ENCODE data around the gene SEC31A. TPM values are rescaled to one million over a fixed set of nuclear protein-coding genes. Genes with fewer than 3 reads are reported as not detected.
A peak's percentile ranks its signal among the peaks of the same experiment; 100 is the strongest.
"Not testable (repeated sequence)": the region's sequence is repeated elsewhere in the genome, so short reads cannot be mapped to it uniquely, and the experiment has no call there.

The SEC31A gene
- total and polyA plus RNA-seq, 12 donors: 137 to 355 (median 205) TPM

DNA sequence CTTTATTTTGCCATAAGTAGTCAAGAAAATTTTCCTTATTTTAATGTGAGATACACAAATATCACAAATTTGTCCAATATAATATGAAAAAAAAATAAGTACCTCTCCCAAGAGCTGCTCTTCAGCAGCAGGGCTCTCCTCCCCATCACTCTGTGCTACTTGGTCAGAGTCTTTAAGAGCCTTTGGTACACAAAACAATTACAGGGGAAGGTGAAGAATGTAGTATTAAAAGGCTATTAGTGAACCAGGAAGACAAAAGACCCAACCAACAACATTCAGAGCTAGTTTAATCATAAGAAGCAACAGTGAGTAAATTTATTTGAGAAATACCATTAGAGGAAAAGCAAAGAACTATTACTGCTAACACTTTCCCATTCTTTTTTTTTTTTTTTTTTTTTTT is 29.4 kb downstream of the SEC31A start:
- Histone ChIP-seq H3K36me3 (replicated peaks in 1 of 2) (peaks cover 0 to 57% of the 10 kb centered on the region in 2 donors), H3K4me1 (replicated peaks in 1 of 2) (peaks cover 0 to 15% of the 10 kb centered on the region in 2 donors), H3K9me3 (replicated peaks in 1 of 3) (no peaks in the 10 kb centered on the region), H3K27ac (no peak overlapping the region), H3K27me3 (no peaks in the 10 kb centered on the region), H3K4me3 (no peak overlapping the region)
- TF ChIP-seq, protein P1, sequence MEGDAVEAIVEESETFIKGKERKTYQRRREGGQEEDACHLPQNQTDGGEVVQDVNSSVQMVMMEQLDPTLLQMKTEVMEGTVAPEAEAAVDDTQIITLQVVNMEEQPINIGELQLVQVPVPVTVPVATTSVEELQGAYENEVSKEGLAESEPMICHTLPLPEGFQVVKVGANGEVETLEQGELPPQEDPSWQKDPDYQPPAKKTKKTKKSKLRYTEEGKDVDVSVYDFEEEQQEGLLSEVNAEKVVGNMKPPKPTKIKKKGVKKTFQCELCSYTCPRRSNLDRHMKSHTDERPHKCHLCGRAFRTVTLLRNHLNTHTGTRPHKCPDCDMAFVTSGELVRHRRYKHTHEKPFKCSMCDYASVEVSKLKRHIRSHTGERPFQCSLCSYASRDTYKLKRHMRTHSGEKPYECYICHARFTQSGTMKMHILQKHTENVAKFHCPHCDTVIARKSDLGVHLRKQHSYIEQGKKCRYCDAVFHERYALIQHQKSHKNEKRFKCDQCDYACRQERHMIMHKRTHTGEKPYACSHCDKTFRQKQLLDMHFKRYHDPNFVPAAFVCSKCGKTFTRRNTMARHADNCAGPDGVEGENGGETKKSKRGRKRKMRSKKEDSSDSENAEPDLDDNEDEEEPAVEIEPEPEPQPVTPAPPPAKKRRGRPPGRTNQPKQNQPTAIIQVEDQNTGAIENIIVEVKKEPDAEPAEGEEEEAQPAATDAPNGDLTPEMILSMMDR (IDR thresholded peaks at IDR 0.05): no peak
- no peak for TF ChIP-seq POLR2A (IDR thresholded peaks at IDR 0.05)
- no peak for DNase-seq
- intact Hi-C loops (cut with DNase I): no loop called here

DNA sequence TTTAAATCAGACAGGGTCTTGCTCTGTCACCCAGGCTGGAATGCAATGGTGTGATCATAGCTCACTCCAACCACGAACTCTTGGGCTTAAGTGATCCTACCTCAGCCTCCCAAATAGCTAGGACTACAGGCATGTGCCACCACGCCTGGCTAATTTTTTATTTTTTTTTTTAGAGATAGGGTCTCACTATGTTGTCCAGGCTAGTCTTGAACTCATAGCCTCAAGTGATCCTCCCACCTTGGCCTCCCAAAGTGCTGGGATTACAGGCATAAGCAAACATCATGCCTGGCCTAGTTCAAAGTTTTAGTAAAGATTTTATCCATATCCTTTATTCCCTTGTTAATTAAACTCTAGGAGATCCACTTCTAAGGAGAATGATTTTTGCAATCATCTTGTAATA is 30.5 kb downstream of the SEC31A start:
- H3K27me3 ChIP-seq; H3K4me3 ChIP-seq; intact Hi-C loops (cut with DNase I); H3K4me1 ChIP-seq (replicated peaks in 1 of 2); H3K27ac ChIP-seq; H3K9me3 ChIP-seq (replicated peaks in 1 of 3); DNase-seq: not testable (repeated sequence)
- peaks cover 0 to 54% of the 10 kb centered on the region in 2 donors for H3K36me3 ChIP-seq (replicated peaks in 1 of 2)
- 95 to 98% (median 97%) methylated on average over 2 of the region's 2 CpGs for WGBS, 4 donors

DNA sequence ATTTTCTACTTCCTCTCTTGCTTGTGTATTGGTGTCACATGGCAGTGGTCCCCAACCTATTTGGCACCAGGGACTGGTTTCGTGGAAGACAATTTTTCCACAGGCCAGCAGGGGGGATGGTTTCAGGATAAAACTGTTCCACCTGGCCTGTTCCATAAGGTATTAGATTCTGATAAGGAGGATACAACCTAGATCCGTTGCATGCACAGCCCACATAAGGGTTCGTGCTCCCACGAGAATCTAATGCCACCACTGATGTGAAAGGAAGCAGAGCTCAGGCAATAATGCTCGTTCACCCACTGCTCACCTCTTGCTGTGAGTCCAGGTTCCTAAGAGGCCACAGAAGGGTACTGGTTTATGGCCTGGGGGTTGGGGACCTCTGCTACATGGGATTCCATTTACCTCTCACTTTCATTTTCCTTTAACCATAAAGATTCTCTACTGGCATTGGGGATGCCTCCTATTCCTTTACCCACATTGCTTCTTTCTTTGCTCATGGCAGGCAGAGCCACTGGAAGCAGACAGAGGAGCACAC is 38.1 kb downstream of the SEC31A start:
- intact Hi-C loops (cut with DNase I): no loop called here
- H3K36me3 ChIP-seq (replicated peaks in 1 of 2): peaks cover 0 to 92% of the 10 kb centered on the region in 2 donors

DNA sequence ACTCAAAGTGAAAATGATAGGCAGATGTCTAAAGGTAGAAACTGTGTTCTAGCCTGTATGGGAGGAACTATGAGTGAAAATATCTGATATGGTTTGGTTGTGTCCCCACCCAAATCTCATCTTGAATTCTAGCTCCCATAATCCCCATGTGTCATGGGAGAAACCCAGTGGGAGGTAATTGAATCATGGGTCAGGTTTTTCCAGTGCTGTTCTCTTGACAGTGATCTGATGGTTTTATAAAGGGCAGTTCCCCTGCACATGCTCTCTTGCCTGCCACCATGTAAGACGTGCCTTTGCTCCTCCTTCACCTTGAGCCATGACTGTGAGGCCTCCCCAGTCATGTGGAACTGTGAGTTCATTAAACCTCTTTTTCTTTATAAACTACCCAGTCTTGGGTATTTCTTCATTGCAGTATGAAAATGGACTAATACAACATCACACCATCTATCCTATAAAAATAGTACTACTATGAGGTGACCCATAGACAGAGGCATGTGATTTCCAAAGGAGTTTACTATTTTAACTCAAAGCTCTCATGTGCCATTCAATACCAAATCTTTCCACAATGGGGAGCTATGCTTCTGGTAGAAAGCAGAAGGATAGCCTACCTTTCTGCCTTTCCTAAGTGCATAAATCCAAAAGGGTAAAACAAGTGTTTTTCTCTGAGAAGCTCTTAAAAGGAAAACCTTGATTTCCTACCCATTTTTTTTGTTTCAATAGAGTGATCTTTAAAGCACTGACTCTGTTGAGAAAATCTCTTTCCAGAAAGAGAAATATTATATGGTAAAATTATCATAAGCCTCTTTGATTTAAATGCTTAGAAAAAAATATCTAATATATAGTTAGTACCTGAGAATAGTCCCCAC is 38.8 kb downstream of the SEC31A start:
- Histone ChIP-seq H3K4me1 (replicated peaks in 1 of 2) (no peaks in the 10 kb centered on the region), H3K27me3 (no peaks in the 10 kb centered on the region), H3K4me3 (no peak overlapping the region), H3K9me3 (replicated peaks in 1 of 3) (no peaks in the 10 kb centered on the region), H3K36me3 (replicated peaks in 1 of 2) (peaks cover 0 to 92% of the 10 kb centered on the region in 2 donors), H3K27ac (no peak overlapping the region)
- intact Hi-C loops (cut with DNase I): no loop called here
- 44 to 82% (median 80%) methylated on average over 1 of the region's 1 CpG for WGBS, 4 donors
- DNase-seq: no peak
- no peak for TF ChIP-seq POLR2A (IDR thresholded peaks at IDR 0.05)
- TF ChIP-seq, protein P1 (IDR thresholded peaks at IDR 0.05): peak in 5 of 6 experiments; percentile 23 to 50 (median 38)

More for the DNA sequence above, 38.1 kb downstream of the SEC31A start:
- H3K4me3 ChIP-seq: no peak overlapping the region
- H3K4me1 ChIP-seq (replicated peaks in 1 of 2): no peaks in the 10 kb centered on the region
- no peak for DNase-seq
- WGBS, 4 donors: 71 to 74% (median 72%) methylated on average over 5 of the region's 5 CpGs
- TF ChIP-seq, protein P1 (IDR thresholded peaks at IDR 0.05): no peak
- no peak for TF ChIP-seq POLR2A (IDR thresholded peaks at IDR 0.05)
- no peak overlapping the region for H3K27ac ChIP-seq
- H3K27me3 ChIP-seq: no peaks in the 10 kb centered on the region
- no peaks in the 10 kb centered on the region for H3K9me3 ChIP-seq (replicated peaks in 1 of 3)

Measured in adrenal gland (tissue), 12 donors.